CD4-positive, alpha-beta T cell treated with Interleukin-1 beta for 1 hour (primary cell): ENCODE measurements around the gene CACNG6.

Experiments used
- DNase-seq, 2 donors: peaks; one replicate each; pipeline ENCODE4 v3.0.0-alpha.2; 2020 to 2022

CACNG6 gene

DNA sequence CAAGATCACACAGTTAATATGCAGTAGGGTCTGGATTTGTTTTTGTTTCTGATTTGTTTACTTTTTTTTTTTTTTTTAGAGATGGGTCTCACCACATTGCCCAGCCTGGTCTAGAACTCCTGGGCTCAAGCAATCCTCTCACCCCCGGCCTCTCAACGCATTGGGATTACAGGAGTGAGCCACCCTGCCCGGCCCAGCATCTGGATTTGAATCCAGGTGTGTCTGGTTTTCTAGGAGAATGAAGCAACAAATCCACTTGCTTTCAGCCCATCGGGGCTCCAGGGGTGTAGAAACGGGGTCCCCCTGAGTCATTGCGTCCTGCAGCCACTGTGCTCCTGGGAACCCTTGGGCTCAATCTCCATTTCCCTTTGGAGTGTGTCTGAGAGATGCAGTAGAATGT lies 22.1 kb upstream of the CACNG6 start:
- DNase-seq: no peak

- peak in 1 of 2 donors; percentile 16 for DNase-seq
These were observed 19.8 kb upstream of the CACNG6 start for GRCh38 chr19:53971673-53972072.

DNA sequence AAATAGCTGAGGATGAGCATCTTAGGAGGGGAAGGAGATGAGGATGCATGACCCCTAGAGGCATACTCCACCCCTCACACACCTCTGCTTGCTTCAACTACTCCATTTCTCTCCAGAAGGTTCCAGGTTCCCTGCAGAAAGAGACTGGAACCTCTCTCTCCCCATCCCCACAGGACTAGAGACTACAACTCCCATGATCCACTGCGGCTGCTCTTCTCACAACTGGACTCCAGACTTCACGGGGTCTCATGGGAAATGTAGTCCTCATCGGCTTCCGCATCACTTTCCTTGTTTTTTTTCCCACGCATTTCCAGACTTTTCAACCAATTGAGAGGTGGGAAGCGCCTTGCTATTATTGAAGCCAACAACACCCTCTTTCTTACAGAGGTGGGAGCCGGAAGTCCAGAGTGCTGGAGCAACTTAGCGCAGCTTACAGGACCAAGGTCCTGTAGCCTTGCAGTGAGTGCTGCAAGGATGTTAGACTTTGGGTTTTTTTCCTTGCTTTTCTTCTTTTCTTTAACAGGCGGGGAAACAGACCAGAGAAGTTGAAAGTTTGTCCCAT lies 13.9 kb upstream of the CACNG6 start:
- peak; percentile 71 for DNase-seq

DNA sequence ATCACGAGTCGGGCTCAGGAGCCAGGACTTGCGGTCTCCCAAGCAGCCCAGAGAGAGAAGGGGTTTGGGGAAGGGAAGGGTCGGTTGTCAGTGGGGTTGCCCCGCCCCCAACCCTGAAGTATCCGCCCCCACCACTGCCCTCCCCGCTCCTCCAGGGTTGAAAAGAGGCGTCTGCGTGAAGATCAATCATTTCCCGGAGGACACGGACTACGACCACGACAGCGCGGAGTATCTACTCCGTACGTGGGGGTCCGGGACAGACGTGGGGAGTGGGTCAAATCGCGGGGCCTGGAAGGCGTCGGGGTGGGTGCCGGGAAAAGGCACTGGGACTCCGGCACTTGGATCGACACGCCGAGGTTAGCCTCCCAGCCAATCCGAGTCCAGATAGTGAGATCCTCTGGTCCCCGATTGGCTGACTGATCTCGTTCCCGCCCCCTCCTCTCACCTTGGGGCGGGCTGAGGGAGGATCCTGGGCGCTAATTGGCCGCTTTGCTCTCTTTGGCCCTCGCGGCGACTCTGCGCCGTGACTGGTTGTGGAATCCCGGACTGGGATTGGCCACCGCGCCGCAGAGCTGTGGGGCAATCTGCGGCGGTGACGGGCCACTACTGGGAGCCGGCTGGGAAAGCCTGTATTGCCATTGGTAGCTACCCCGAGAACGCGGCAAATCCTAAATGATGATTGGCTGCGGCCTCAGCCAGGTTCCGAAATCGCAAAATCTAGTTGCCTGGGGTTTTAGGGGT lies 13.3 kb upstream of the CACNG6 start:
- peak; percentile 43 to 74 for DNase-seq

DNA sequence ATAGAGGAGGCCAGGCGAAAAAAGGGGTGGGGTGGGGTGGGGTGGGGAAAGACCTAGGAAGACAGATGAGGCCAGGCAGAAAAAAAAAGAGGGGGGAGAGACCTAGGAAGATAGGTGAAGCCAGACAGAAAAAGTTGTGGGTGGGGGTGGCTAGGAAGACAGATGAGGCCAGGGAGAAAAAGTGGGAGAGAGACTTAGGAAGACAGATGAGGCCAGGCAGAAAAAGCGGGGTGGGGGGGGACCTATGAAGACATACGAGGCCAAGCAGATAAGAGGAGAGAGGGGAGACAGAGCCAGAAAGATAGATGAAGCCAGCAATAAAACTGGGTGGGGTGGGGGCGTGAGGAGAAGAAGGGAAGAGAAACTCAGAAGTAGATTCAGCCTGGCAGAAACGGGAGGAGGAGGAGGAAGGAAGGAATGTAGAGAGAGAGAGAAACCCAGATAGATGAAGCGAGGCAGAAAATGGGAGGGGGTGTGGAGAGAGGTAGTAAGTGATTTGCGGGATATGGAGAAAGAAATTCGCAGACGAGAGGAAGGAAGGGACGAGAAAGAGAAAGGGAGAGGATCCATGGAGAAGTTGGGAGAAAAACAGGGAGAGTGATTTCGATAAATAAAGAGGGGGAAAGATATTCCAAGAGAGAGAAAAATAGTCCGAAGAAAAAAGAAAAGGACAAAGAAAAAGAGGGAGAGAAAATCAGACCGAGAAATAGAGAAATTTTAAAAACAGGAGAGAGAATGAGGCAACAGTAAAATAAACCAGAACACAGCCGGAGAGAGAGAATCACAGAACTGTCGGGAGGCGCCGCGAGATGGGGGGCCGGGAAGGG lies 12.2 kb upstream of the CACNG6 start:
- DNase-seq: no peak

- DNase-seq: no peak
These were observed 10.7 kb upstream of the CACNG6 start for GRCh38 chr19:53980539-53981375.

GRCh38 chr19:53981376-53981951 lies 10.0 kb upstream of the CACNG6 start:
- DNase-seq: no peak

DNA sequence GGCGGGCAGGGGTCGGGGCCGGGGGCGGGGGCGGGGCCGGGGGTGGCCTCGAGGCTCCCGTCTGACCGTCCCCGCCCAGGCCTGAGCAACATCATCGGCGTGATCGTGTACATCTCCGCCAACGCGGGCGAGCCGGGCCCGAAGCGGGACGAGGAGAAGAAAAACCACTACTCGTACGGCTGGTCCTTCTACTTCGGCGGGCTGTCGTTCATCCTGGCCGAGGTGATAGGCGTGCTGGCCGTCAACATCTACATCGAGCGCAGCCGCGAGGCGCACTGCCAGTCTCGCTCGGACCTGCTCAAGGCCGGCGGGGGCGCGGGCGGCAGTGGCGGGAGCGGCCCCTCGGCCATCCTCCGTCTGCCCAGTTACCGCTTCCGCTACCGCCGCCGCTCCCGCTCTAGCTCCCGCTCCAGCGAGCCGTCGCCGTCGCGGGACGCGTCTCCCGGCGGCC lies 9.4 kb upstream of the CACNG6 start:
- no peak for DNase-seq

DNA sequence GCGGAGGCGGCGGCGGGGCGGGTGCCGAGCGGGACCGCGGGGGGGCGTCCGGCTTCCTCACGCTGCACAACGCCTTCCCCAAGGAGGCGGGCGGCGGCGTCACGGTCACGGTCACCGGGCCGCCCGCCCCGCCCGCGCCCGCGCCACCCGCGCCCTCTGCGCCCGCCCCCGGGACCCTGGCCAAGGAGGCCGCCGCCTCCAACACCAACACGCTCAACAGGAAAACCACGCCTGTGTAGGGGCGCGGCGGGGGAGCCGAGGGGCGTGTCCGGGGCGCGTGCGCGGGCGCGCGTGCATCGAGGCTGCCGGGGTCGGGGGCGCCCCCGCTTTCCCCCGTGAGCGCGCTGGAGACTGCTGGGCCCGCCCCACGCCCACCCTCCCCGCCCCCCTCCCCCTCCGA lies 8.8 kb upstream of the CACNG6 start:
- peak; percentile 21 to 46 for DNase-seq

DNA sequence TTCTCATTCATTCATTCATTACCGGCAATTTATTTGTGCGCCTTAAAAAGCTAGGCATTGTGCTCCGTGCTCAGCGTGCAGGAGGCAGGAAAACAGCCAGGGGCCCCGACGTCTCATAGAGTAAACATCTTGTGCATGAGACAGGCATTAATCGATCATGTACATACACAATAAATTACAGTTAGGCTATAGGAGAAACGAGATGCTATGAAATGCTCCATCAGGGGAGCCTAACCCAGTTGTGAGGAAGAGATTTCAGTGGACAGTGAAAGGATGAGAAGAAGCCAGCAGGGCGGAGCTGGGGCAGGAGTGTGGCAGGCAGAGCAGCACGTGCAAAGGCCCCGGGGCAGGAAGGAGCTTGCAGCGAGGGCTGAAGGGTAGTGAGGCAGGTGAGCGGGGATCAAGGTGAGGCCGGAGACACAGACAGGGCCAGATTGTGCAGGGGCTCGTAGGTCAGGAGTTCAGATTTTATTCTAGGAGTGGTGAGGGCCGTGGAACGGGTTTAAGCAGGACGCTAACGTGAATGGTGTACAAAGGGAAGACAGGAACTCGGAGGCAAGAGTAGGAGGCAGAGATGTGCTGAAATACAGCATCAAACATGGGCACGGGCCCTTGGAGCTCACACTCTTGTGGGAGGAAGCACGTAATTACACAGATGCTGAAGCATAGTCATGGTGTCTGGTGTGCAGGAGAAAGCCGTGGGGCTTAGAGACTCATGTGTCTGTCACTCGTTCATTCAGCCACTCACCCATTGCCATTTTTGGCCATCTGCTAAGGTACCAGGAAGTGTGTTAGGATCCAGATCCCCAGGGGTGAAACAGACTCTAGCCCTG lies 7.8 kb upstream of the CACNG6 start:
- no peak for DNase-seq

DNA sequence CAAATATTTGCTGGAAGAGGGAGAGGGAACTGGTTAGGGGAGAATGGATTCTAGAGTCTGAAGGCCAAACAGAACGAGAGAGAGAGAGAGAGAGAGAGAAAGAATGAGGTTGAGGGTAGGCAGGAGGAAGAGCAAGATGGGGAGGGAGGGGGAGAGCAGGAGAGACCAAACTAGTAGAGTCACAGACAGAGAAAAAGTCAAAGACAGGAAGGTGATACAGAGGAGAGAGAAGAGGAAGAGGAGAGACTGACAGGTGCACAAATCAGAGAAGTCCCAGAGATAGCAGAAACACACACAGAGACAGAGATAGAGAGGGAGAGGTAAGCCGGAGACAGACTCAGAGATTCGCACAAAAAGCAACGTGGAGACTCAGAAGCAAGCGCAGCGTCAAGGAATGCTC lies 5.6 kb upstream of the CACNG6 start:
- no peak for DNase-seq

DNA sequence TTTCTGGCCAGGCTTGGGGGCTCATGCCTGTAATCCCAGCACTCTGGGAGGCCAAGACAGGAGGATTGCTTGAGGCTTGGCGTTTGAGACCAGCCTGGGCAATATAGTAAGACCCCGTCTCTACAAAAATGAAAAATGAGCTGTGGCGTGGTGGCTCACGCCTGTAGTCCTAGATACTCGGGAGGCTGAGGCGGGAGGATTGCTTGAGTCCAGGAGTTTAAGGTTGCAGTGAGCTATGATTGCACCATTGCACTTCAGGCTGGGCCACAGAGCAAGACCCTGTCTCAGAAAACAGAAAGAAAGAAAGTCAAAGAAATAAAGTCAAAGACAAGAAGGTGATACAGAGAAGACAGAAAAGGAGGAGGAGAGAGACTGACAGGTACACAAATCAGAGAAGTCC lies 2.5 kb upstream of the CACNG6 start:
- DNase-seq: no peak

- no peak for DNase-seq
These were observed 1.6 kb upstream of the CACNG6 start for GRCh38 chr19:53989600-53990533.

DNA sequence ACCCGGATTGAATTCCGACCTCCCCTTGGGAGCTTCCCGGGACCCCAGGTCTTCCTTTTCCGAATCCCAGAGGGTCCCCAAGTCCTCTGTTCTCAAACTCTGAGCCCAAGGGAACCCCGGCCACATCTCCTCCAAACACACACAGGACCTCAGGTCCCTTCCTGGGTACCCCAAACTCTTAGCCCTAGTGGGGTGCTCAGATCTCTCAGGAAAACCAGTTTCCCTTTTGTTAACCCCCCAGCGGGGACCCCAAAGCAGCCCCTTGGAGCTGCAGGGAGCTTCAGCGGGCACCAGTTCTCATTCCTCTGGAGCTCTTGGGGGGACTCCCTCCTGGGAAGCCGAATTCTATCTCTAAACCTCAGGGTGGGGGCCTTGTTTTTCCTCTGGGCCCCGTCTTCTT lies 774 bp downstream of the CACNG6 start:
- DNase-seq: no peak

DNA sequence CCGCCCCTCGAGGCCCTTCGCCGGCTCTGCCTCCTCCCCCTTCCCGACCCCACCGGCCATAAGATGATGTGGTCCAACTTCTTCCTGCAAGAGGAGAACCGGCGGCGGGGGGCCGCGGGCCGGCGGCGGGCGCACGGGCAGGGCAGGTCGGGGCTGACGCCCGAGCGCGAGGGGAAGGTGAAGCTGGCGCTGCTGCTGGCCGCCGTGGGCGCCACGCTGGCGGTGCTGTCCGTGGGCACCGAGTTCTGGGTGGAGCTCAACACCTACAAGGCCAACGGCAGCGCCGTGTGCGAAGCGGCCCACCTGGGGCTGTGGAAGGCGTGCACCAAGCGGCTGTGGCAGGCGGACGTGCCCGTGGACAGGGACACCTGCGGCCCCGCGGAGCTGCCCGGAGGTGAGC lies 1.4 kb downstream of the CACNG6 start:
- no peak for DNase-seq

DNA sequence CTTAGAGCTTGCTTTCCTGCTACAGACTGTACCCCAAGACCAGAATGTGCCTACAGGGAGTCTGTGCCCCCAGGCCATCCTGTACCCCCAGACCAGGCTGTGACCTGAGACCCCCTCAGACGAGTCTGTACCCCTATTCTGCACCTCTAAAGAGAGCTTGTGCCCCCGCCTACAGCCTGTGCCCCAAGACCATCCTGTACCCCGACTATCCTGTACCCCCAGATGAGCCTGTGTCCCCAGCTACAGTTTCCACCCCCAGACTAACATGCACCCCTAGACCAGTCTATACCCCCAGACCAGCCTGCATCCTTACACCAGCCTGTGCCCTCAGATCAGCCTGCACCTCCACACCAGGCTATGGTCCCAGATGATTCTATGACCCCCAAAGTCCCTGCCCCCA lies 2.0 kb downstream of the CACNG6 start:
- no peak for DNase-seq

DNA sequence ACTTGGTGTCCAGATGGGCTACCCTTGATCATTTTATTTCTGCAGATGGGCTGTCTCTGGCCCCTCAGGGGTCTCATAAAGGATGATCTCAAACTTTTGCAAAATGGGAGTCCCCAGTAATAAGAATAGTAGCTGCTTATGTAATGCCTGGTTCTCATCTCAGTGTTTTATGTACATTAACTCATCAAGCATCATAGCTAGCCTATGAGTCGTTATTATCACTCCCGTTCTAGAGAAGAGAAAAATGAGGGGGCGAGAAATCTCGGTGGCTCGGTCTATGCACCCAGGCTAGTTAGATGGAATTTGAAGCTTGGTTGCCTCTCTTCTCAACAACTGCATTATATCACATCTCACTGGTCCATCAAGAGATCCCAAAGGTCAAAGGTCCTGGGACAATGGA lies 3.4 kb downstream of the CACNG6 start:
- DNase-seq: no peak

DNA sequence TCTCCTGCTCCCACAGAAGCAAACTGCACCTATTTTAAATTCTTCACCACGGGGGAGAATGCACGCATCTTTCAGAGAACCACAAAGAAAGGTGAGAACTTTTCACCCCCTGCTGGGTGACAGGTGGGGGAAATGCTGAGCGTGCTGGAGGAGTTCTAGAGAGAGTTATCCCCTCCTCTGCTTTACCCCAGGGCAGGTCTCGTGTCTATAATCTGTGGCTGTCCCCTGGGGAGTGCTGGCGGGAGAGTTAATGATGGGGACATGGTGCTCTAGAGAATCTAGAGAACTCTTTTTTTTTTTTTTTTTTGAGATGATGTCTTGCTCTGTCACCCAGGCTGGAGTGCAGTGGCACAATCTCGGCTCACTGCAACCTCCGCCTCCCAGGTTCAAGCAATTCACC lies 6.8 kb downstream of the CACNG6 start:
- no peak for DNase-seq

DNA sequence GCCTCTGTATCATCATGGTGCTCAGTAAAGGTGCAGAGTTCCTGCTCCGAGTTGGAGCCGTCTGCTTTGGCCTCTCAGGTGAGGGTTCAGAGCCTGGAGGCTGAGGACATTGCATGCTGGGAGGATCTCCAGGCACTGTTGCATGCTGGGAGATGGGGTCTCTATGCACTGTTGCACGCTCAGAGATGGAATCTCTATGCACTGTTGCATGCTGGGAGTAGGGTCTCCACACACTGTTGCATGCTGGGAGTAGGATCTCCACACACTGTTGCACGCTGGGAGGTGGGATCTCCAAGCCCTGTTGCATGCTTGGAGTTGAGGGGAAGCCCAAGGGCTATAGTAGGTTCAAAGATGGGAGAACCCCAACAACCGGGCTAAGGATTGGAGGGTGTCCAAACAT lies 8.3 kb downstream of the CACNG6 start:
- DNase-seq: no peak

DNA sequence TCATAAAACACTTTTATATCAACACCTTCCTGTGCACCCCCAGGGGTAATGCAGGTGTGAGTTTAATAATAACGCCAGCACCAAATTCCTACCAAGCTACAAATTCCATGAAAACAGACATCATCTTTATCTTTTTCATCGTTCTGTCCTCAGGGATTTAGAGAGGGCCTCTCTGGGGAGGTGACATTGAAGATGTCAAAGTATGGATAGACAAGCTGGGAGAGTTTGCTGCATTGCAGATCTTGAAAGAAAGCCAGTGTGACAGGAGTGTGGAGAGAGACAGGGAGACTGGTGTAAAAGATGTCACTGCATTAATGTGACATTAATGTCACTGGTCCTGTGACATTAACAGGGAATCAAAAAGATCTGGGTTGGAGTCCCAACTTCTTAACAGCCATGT lies 10.1 kb downstream of the CACNG6 start:
- DNase-seq: no peak
